Thoracic aorta (tissue), 2 donors: ENCODE results near the gene PRSS53. TPM values are rescaled to one million over a fixed set of nuclear protein-coding genes. Genes with fewer than 3 reads are reported as not detected.
A peak's percentile ranks its signal among the peaks of the same experiment; 100 is the strongest.

Experiments
- ATAC-seq: fragments of 150-250 bp; one replicate; pipeline ENCODE4 v1.8.0; 2017; ENCODE audit warnings: low read depth; ENCODE audit not compliant: insufficient number of reproducible peaks, low FRiP score
- DNase-seq: peaks from one replicate; pipeline ENCODE4 v3.0.0-alpha.2; 2020; ENCODE audit warnings: low spot score
- H3K27ac ChIP-seq, 2 donors: fragments of 200-600 bp; sonication (generic); 1 replicate in 1 of 2; 2 replicates in 1 of 2; pipeline ENCODE4 v1.5.1; 2016; ENCODE audit warnings: mild to moderate bottlenecking in 2 of 2, moderate library complexity in 2 of 2
- H3K27me3 ChIP-seq: fragments of 200-600 bp; sonication (generic); replicated peaks from 2 replicates; pipeline ENCODE4 v1.6.0; 2016; ENCODE audit warnings: mild to moderate bottlenecking; ENCODE audit not compliant: insufficient read depth
- H3K36me3 ChIP-seq: fragments of 200-600 bp; sonication (generic); one replicate; pipeline ENCODE4 v1.5.1; 2016
- H3K4me1 ChIP-seq, 2 donors: fragments of 200-600 bp; sonication (generic); 1 replicate in 1 of 2; 2 replicates in 1 of 2; pipeline versions ENCODE4 v1.5.1 to v1.6.0; 2016; ENCODE audit warnings: low read depth in 2 of 2, mild to moderate bottlenecking in 1 of 2; ENCODE audit not compliant: control insufficient read depth in 1 of 2
- H3K4me3 ChIP-seq: fragments of 200-600 bp; sonication (generic); 2 replicates; pipeline ENCODE4 v1.5.1; 2016; ENCODE audit warnings: mild to moderate bottlenecking
- H3K9me3 ChIP-seq: fragments of 200-600 bp; sonication (generic); 2 replicates; pipeline ENCODE4 v1.5.1; 2016
- total RNA-seq, 2 donors: library from RNA; depleted of rRNA; stranded (reverse); fragments of >200 nt; gene quantifications; one replicate each; pipeline versions ENCODE4 v1.1.0 to v1.2.3, GENCODE V29; 2016
- TF ChIP-seq, protein P1 (sequence below): fragments of 200-600 bp; sonication (generic); IDR thresholded peaks from one replicate; pipeline ENCODE4 v1.5.1; 2019; ENCODE audit warnings: antibody characterized with exemption

PRSS53 gene
- total RNA-seq, 2 donors from 2014 or later = 10.6 to 13.7 TPM

DNA sequence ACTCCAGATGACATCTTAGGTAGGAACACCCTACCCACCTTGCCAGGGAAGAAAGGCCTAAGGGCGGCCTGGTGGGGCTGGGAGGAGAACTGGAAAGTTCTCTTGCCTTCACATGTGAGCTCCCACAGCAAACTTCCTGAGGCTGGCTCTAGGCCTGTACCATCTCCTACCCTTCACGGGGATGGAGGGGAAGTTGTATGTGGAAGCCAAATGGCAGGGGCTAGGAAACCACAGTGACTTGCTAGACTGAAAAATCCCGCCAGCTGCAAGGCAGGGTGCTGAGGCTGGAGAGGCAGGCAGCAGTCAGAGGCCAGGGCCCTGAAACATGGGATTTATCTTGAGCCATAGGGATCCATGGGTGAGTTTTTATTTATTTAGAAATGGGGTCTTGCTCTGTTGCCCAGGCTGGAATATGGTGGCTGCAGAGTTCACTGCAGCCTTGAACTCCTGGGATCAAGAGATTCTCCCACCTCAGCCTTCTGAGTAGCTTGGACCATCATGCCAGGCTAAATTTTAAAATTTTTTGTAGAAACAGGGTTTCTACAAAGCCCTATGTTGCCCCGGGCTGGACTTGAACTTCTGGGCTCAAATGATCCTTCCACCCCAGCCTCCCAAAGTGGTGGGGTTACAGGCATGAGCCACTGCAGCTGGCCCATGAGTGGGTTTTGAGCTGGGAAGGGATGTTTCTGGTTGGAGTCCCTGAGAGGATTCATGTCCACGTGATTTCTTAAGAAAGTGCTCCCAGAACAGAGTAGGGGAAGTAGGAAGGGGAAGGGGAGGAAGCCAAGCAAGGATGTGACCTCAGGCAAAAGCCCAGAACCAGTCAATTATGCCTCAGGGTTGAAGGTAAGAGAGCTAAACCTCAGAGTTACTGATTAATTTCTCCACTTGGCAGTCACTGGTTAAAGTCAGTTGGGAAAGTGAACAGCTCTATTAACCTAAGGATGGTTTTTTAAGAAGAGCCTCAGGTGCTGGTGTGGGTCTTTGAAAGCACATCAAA is 24.7 kb upstream of the PRSS53 start:
- H3K27me3 ChIP-seq = no peaks in the 10 kb centered on the region
- no peak for DNase-seq
- peaks cover 6 to 35% of the 10 kb centered on the region in 2 donors for H3K4me1 ChIP-seq
- H3K9me3 ChIP-seq = no peaks in the 10 kb centered on the region
- TF ChIP-seq, protein P1, sequence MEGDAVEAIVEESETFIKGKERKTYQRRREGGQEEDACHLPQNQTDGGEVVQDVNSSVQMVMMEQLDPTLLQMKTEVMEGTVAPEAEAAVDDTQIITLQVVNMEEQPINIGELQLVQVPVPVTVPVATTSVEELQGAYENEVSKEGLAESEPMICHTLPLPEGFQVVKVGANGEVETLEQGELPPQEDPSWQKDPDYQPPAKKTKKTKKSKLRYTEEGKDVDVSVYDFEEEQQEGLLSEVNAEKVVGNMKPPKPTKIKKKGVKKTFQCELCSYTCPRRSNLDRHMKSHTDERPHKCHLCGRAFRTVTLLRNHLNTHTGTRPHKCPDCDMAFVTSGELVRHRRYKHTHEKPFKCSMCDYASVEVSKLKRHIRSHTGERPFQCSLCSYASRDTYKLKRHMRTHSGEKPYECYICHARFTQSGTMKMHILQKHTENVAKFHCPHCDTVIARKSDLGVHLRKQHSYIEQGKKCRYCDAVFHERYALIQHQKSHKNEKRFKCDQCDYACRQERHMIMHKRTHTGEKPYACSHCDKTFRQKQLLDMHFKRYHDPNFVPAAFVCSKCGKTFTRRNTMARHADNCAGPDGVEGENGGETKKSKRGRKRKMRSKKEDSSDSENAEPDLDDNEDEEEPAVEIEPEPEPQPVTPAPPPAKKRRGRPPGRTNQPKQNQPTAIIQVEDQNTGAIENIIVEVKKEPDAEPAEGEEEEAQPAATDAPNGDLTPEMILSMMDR = no peak
- no peak overlapping the region for H3K4me3 ChIP-seq
- peak overlapping the region in 1 of 2 donors; percentile 45 for H3K27ac ChIP-seq
- H3K36me3 ChIP-seq = peaks cover 29% of the 10 kb centered on the region
- no peak for ATAC-seq

- H3K27me3 ChIP-seq = no peaks in the 10 kb centered on the region
- peaks cover 8 to 35% of the 10 kb centered on the region in 2 donors for H3K4me1 ChIP-seq
- no peak overlapping the region for H3K4me3 ChIP-seq
- ATAC-seq = no peak
- no peak for DNase-seq
- H3K9me3 ChIP-seq = no peaks in the 10 kb centered on the region
- H3K36me3 ChIP-seq = peaks cover 29% of the 10 kb centered on the region
- H3K27ac ChIP-seq = peak overlapping the region in 1 of 2 donors; percentile 45
- TF ChIP-seq, protein P1 = no peak
These were observed 24.0 kb upstream of the PRSS53 start for GRCh38 chr16:31112711-31113110.

GRCh38 chr16:31111881-31112466 is 23.2 kb upstream of the PRSS53 start:
- TF ChIP-seq, protein P1 = no peak
- H3K36me3 ChIP-seq = peaks cover 29% of the 10 kb centered on the region
- H3K27ac ChIP-seq = peak overlapping the region in 1 of 2 donors; percentile 45
- no peaks in the 10 kb centered on the region for H3K9me3 ChIP-seq
- peaks cover 10 to 35% of the 10 kb centered on the region in 2 donors for H3K4me1 ChIP-seq
- no peaks in the 10 kb centered on the region for H3K27me3 ChIP-seq
- no peak overlapping the region for H3K4me3 ChIP-seq
- DNase-seq (no peak), ATAC-seq (no peak)

GRCh38 chr16:31110106-31111034 is 21.6 kb upstream of the PRSS53 start:
- no peak for DNase-seq
- Histone ChIP-seq H3K27me3 (no peaks in the 10 kb centered on the region), H3K4me1 (peaks cover 13 to 35% of the 10 kb centered on the region in 2 donors), H3K36me3 (peaks cover 29% of the 10 kb centered on the region), H3K9me3 (no peaks in the 10 kb centered on the region), H3K27ac (no peak overlapping the region), H3K4me3 (no peak overlapping the region)
- TF ChIP-seq, protein P1 = no peak
- no peak for ATAC-seq
